Heart right ventricle (tissue), 16 donors: ENCODE measurements around the gene ERN1. TPM values are rescaled to one million over a fixed set of nuclear protein-coding genes. Genes with fewer than 3 reads are reported as not detected.

Experiments
- ATAC-seq, 8 donors: fragments of 200-7000 bp; cut with Tn5 transposase; one replicate each; pipeline ENCODE4 v1.9.1; 2020; ENCODE audit warnings: mild to moderate bottlenecking in 8 of 8, moderate library complexity in 8 of 8, moderate number of reproducible peaks in 1 of 8
- DNase-seq, 2 donors: peaks; one replicate each; pipeline ENCODE4 v3.0.0-alpha.2; 2020
- H3K27ac ChIP-seq, 10 donors: fragments of 200-600 bp; sonication (generic) in 2 of 10; one replicate each; pipeline versions ENCODE4 v1.5.0 to v1.8.0; 2020 to 2022; ENCODE audit warnings: mild to moderate bottlenecking in 3 of 10
- H3K27me3 ChIP-seq, 7 donors: fragments of 200-600 bp; one replicate each; pipeline ENCODE4 v1.8.0; 2021 to 2022; ENCODE audit warnings: mild to moderate bottlenecking in 2 of 7
- H3K36me3 ChIP-seq, 9 donors: fragments of 200-600 bp; sonication (generic) in 1 of 9; one replicate each; pipeline versions ENCODE4 v1.5.0 to v1.8.0; 2020 to 2022; ENCODE audit warnings: mild to moderate bottlenecking in 2 of 9
- H3K4me1 ChIP-seq, 9 donors: fragments of 200-600 bp; sonication (generic) in 1 of 9; one replicate each; pipeline versions ENCODE4 v1.5.0 to v1.8.0; 2020 to 2022; ENCODE audit warnings: mild to moderate bottlenecking in 4 of 9
- H3K4me3 ChIP-seq, 10 donors: fragments of 200-600 bp; sonication (generic) in 2 of 10; one replicate each; pipeline versions ENCODE4 v1.5.0 to v1.8.0; 2020 to 2022; ENCODE audit warnings: mild to moderate bottlenecking in 7 of 10, moderate library complexity in 2 of 10
- H3K9me3 ChIP-seq, 11 donors: fragments of 200-600 bp in 10 of 11; sonication (generic) in 2 of 11; one replicate each; pipeline versions ENCODE4 v1.5.0 to v1.8.0; 2013 to 2022; ENCODE audit warnings: mild to moderate bottlenecking in 2 of 11, control low read depth in 1 of 11, moderate library complexity in 1 of 11
- WGBS, 2 donors: extraction: QIAGEN DNeasy Blood & Tissue Kit; methylation state at CpG; one replicate each; pipeline ENCODE4 v1.1.7; 2013; ENCODE audit warnings: inconsistent platforms in 1 of 2; 5-methylcytosine and 5-hydroxymethylcytosine counted together
- intact Hi-C, 10 donors: fragments of 100-400 bp; cut with DNase I; formaldehyde crosslinking; loops; one replicate each; pipeline versions ENCODE4 v1.11.1 to v1.14.2; 2022
- polyA plus RNA-seq, 2 donors: library from polyadenylated mRNA; stranded (reverse); fragments of 200-250 nt; gene quantifications; one replicate each; pipeline ENCODE4 v1.2.3, GENCODE V29; 2013
- total RNA-seq, 10 donors: library from RNA; stranded (reverse); fragmentation: NEBNext Ultra II Directional in 3 of 10; extraction: Animal tissue kit (Norgen Biotek cat#: 25700) in 3 of 10; gene quantifications; one replicate each; pipeline versions ENCODE4 v1.2.1 to v1.2.4, GENCODE V29; 2021 to 2023
- TF ChIP-seq, protein P1 (sequence below), 9 donors: fragments of 200-600 bp; sonication (generic) in 2 of 9; IDR thresholded peaks; one replicate each; pipeline versions ENCODE4 v1.5.0 to v1.8.0; 2021 to 2022; ENCODE audit warnings: antibody characterized with exemption in 9 of 9, mild to moderate bottlenecking in 5 of 9, moderate library complexity in 1 of 9
- donor health status: Arrhythmogenic right ventricular cardiomyopathy.
- donor health status: ischemic (EF 13 %, LVEDD 7.1; RV severe dilation, severe dysfunction).
- donor health status: healthy with polysubstance abuse.
- donor health status: DM: no; HTN: yes; CAD: no.
- donor health status: DM: no; HTN: no; CAD: no.
- donor health status: ischemic (EF 25% LVEDD 6.9; RV normal size, moderate dysfunction).
- donor health status: ischemic (EF 25% LVEDD 5.7; RV mildly dilated, moderate dysfunction).
- donor health status: healthy.
- donor health status: DM: yes; HTN: yes; CAD: no.
- donor health status: Ischemic cardiomyopathy.
- donor health status: ischemic (EF 35%, LVEDD 5.7; RV mildly dilated, moderate dysfunction).
- donor health status: nonischemic (EF 11% LVEDD 7.7; RV severe dilation, severe dysfunction).
- donor health status: DM: yes; HTN: yes; CAD: no.
- donor health status: PGD.
- donor health status: ischemic (EF 29% LVEDD 5.4; RV normal size, mild dysfunction).
- donor health status: nonischemic (EF 23%, LVEDD 6.1; RV moderate dilation, normal function).

Gene ERN1
- total and polyA plus RNA-seq, 12 donors, result 2.2 to 16.6 (median 7.1) TPM

GRCh38 chr17:64002658-64003525 lies 127.1 kb downstream of the ERN1 start:
- TF ChIP-seq, protein P1, sequence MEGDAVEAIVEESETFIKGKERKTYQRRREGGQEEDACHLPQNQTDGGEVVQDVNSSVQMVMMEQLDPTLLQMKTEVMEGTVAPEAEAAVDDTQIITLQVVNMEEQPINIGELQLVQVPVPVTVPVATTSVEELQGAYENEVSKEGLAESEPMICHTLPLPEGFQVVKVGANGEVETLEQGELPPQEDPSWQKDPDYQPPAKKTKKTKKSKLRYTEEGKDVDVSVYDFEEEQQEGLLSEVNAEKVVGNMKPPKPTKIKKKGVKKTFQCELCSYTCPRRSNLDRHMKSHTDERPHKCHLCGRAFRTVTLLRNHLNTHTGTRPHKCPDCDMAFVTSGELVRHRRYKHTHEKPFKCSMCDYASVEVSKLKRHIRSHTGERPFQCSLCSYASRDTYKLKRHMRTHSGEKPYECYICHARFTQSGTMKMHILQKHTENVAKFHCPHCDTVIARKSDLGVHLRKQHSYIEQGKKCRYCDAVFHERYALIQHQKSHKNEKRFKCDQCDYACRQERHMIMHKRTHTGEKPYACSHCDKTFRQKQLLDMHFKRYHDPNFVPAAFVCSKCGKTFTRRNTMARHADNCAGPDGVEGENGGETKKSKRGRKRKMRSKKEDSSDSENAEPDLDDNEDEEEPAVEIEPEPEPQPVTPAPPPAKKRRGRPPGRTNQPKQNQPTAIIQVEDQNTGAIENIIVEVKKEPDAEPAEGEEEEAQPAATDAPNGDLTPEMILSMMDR (IDR thresholded peaks at IDR 0.05), result no peak
- Histone ChIP-seq H3K9me3 (no peaks in the 10 kb centered on the region), H3K4me1 (peaks cover 4 to 74% (median 58%) of the 10 kb centered on the region in 9 donors), H3K27ac (peak overlapping the region; percentile 68 to 90 (median 84)), H3K36me3 (peaks cover 0 to 30% (median 0%) of the 10 kb centered on the region in 9 donors), H3K4me3 (no peak overlapping the region), H3K27me3 (peaks cover 5 to 21% (median 15%) of the 10 kb centered on the region in 7 donors)
- WGBS, 2 donors, result 86 to 88% methylated on average over 22 of the region's 22 CpGs
- ATAC-seq, result no peak
- intact Hi-C loops, result no loop called here
- DNase-seq, result no peak

- intact Hi-C loops, result no loop called here
- Histone ChIP-seq H3K27me3 (peaks cover 5 to 26% (median 22%) of the 10 kb centered on the region in 7 donors), H3K36me3 (peaks cover 0 to 30% (median 0%) of the 10 kb centered on the region in 9 donors), H3K27ac (peak overlapping the region; percentile 68 to 90 (median 82)), H3K4me1 (peaks cover 4 to 74% (median 57%) of the 10 kb centered on the region in 9 donors), H3K9me3 (no peaks in the 10 kb centered on the region), H3K4me3 (no peak overlapping the region)
- 60 to 72% methylated on average over 14 of the region's 14 CpGs for WGBS, 2 donors
- DNase-seq, result peak; percentile 61 to 70
- TF ChIP-seq, protein P1 (IDR thresholded peaks at IDR 0.05), result peak in 1 of 9 donors; percentile 5
- ATAC-seq, result peak; percentile 27 to 79 (median 60)
These were observed 128.0 kb downstream of the ERN1 start for GRCh38 chr17:64001763-64002529.

DNA sequence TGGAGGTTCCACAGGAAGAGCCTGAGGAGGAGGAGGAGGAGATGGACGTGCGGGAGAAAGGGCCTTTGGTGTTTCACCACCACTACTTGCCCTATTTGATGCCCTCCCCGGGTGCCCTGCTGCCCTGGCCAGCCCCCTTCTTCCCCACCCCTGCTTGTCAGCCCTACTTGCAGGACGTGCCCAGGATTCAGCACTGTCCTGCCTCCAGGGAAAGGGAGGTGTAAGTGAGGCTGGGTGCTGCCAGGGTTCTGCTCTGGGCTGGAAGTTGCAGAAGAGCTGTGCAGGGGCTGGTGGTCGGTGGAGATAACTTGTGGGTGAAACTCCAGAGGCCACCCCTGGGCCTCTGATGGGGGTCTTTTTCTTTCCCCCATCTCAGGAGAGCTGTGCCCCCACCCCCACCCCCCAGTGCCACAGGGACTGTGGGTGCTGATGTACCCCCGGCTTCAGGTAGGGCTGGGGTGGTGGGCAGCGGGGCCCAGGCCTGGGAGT lies 128.8 kb downstream of the ERN1 start:
- TF ChIP-seq, protein P1 (IDR thresholded peaks at IDR 0.05), result no peak
- no peak for DNase-seq
- Histone ChIP-seq H3K36me3 (peaks cover 0 to 30% (median 0%) of the 10 kb centered on the region in 9 donors), H3K4me1 (peaks cover 4 to 69% (median 50%) of the 10 kb centered on the region in 9 donors), H3K27ac (peak overlapping the region; percentile 68 to 90 (median 82)), H3K27me3 (peaks cover 5 to 34% (median 23%) of the 10 kb centered on the region in 7 donors), H3K4me3 (no peak overlapping the region), H3K9me3 (no peaks in the 10 kb centered on the region)
- intact Hi-C loops, result no loop called here
- ATAC-seq, result no peak
- WGBS, 2 donors, result 74 to 76% methylated on average over 7 of the region's 7 CpGs
